ENCODE data around the gene SOX8.
"Not testable (repeated sequence)": the region's sequence is repeated elsewhere in the genome, so short reads cannot be mapped to it uniquely, and the experiment has no call there.

Gene SOX8

GRCh38 chr16:1024138-1024537, 42.6 kb downstream of the SOX8 start:
- Histone ChIP-seq H3K4me2 (ENCODE audit: low read depth, low read length) (no peak overlapping the region), H3K4me1 (ENCODE audit: low read length) (no peaks in the 10 kb centered on the region), H3K9ac (ENCODE audit: low read length) (no peak overlapping the region), H2AFZ (ENCODE audit: low read length) (no peak overlapping the region), H3K9me2 (replicated peaks; ENCODE audit: insufficient read depth, low read length) (no peaks in the 10 kb centered on the region), H3K4me3 (ENCODE audit: low read length) (no peak overlapping the region), H3K79me2 (ENCODE audit: low read length) (no peaks in the 10 kb centered on the region), H4K20me1 (ENCODE audit: insufficient read depth, low read length) (no peaks in the 10 kb centered on the region), H3K27ac (ENCODE audit: low read length) (no peak overlapping the region), H3F3A (ENCODE audit: insufficient read depth, low read length) (no peaks in the 10 kb centered on the region), H3K9me3 (replicated peaks; ENCODE audit: insufficient read depth, low read length) (no peaks in the 10 kb centered on the region), H3K27me3 (replicated peaks; ENCODE audit: insufficient read depth, low read length) (peaks cover 94% of the 10 kb centered on the region), H3K36me3 (replicated peaks; ENCODE audit: insufficient read depth, low read length) (no peaks in the 10 kb centered on the region)
- no peak for DNase-seq
- no peak for TF ChIP-seq EZH2phosphoT487 (IDR thresholded peaks at IDR 0.05; ENCODE audit: low read length)
- TF ChIP-seq EZH2 (optimal IDR thresholded peaks at IDR 0.05; ENCODE audit: low read depth, low read length): no peak
- no peak for TF ChIP-seq CTCF (IDR thresholded peaks at IDR 0.05; ENCODE audit: low read length)

- not testable (repeated sequence) for H3K4me3 ChIP-seq (ENCODE audit: low read length); H2AFZ ChIP-seq (ENCODE audit: low read length); H3K9me3 ChIP-seq (replicated peaks; ENCODE audit: insufficient read depth, low read length); H3K9me2 ChIP-seq (replicated peaks; ENCODE audit: insufficient read depth, low read length); H3K36me3 ChIP-seq (replicated peaks; ENCODE audit: insufficient read depth, low read length); H3K9ac ChIP-seq (ENCODE audit: low read length); H3K4me1 ChIP-seq (ENCODE audit: low read length); H3K79me2 ChIP-seq (ENCODE audit: low read length); H3F3A ChIP-seq (ENCODE audit: insufficient read depth, low read length); DNase-seq; H3K4me2 ChIP-seq (ENCODE audit: low read depth, low read length); H3K27ac ChIP-seq (ENCODE audit: low read length); H4K20me1 ChIP-seq (ENCODE audit: insufficient read depth, low read length)
- peaks cover 93% of the 10 kb centered on the region for H3K27me3 ChIP-seq (replicated peaks; ENCODE audit: insufficient read depth, low read length)
Measured at GRCh38 chr16:1025183-1025809, 43.7 kb downstream of the SOX8 start.

GRCh38 chr16:1026057-1026783, 44.6 kb downstream of the SOX8 start:
- Histone ChIP-seq H3K4me3 (ENCODE audit: low read length) (no peak overlapping the region), H4K20me1 (ENCODE audit: insufficient read depth, low read length) (no peaks in the 10 kb centered on the region), H3K9me2 (replicated peaks; ENCODE audit: insufficient read depth, low read length) (no peaks in the 10 kb centered on the region), H3K27ac (ENCODE audit: low read length) (no peak overlapping the region), H3K4me2 (ENCODE audit: low read depth, low read length) (no peak overlapping the region), H3K9me3 (replicated peaks; ENCODE audit: insufficient read depth, low read length) (no peaks in the 10 kb centered on the region), H3K27me3 (replicated peaks; ENCODE audit: insufficient read depth, low read length) (peaks cover 94% of the 10 kb centered on the region), H2AFZ (ENCODE audit: low read length) (no peak overlapping the region), H3K4me1 (ENCODE audit: low read length) (no peaks in the 10 kb centered on the region), H3K36me3 (replicated peaks; ENCODE audit: insufficient read depth, low read length) (no peaks in the 10 kb centered on the region), H3F3A (ENCODE audit: insufficient read depth, low read length) (no peaks in the 10 kb centered on the region), H3K79me2 (ENCODE audit: low read length) (no peaks in the 10 kb centered on the region), H3K9ac (ENCODE audit: low read length) (no peak overlapping the region)
- TF ChIP-seq EZH2 (optimal IDR thresholded peaks at IDR 0.05; ENCODE audit: low read depth, low read length) (no peak), CTCF (IDR thresholded peaks at IDR 0.05; ENCODE audit: low read length) (no peak), EZH2phosphoT487 (IDR thresholded peaks at IDR 0.05; ENCODE audit: low read length) (no peak)
- no peak for DNase-seq
